ENCODE data around the gene FAM234B. TPM values are rescaled to one million over a fixed set of nuclear protein-coding genes. Genes with fewer than 3 reads are reported as not detected.

Gene FAM234B
- total and polyA plus RNA-seq, 2 donors (not counting 1 experiment from before 2014, with no cell fraction given): 2.6 to 8.2 TPM

DNA sequence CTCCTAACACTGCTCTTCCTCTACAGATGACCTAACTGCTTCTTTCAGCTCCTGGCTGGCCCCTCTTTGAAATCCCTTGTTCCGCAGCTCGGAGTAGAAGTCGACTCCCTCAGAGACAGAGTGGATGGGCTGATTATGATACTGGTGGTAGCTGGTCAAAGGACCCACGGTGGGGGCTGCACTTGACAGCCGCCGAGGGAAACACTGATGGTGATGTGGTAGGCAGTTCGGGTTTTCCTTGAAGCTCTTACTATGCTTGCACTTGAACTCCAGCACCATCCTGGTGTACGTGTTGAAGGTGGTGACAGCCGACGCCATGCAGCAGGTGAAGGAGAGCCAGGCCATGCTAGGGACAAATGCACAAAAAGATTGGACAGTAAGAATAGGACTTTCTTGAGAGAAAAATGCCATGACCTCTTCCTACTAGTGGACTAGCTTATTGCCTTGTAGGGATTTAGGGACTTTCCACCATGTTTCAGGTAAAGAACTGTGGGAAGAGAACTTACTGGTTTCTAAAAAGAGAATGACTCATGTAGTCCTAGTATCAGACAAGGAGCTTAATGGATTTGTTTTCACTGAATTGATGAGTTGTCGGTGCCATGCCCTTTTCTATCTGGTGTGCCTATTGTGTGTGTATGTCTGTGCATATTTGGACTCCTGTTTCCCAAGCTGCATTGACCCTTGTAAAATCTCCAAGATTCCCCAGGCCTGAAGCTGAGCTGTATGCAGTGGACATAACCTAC lies 40.9 kb downstream of the FAM234B start:
- ATAC-seq (ENCODE audit: low read depth): no peak
- intact Hi-C loops (cut with micrococcal nuclease): no loop called here
- TF ChIP-seq EZH2 (IDR thresholded peaks at IDR 0.05; ENCODE audit: borderline replicate concordance, insufficient read depth, low read depth, low read length, poor library complexity, severe bottlenecking) (no peak), CTCF (IDR thresholded peaks at IDR 0.05) (no peak)
- no peak overlapping the region for H2AFZ ChIP-seq (ENCODE audit: insufficient read depth, low read depth, low read length, poor library complexity, severe bottlenecking)
- no peak overlapping the region for H3K4me2 ChIP-seq (replicated peaks; ENCODE audit: low read depth, low read length, poor library complexity, severe bottlenecking)
- Mint-ChIP-seq H3K27ac (no peak overlapping the region), H3K4me3 (no peak overlapping the region), H3K27me3 (no peaks in the 10 kb centered on the region), H3K9me3 (ENCODE audit: insufficient read depth) (no peaks in the 10 kb centered on the region), H3K4me1 (peaks cover 7% of the 10 kb centered on the region)
- H3K27me3 ChIP-seq (replicated peaks in 1 of 4; ENCODE audit: control extremely low read depth in 1 of 4, control insufficient read depth in 3 of 4, insufficient read depth in 4 of 4, low read length in 3 of 4): no peaks in the 10 kb centered on the region
- WGBS (ENCODE audit: insufficient coverage): 100% methylated on average over 9 of the region's 11 CpGs
- H4K20me1 ChIP-seq (ENCODE audit: control insufficient read depth, insufficient read depth, low read length, poor library complexity, severe bottlenecking): no peaks in the 10 kb centered on the region
- POLR2A ChIA-PET: no interaction called here
- H3K4me3 ChIP-seq (ENCODE audit: control extremely low read depth in 1 of 5, extremely low read depth in 1 of 5, insufficient read depth in 1 of 5, low read depth in 2 of 5, low read length in 4 of 5): no peak overlapping the region
- CTCF ChIA-PET: no interaction called here
- H3K36me3 ChIP-seq (replicated peaks in 1 of 2; ENCODE audit: control extremely low read depth in 1 of 2, control insufficient read depth in 1 of 2, extremely low read depth in 1 of 2, insufficient read depth in 2 of 2, low read length in 1 of 2): peaks cover 0 to 1% of the 10 kb centered on the region in 2 experiments
- no peak overlapping the region for H3K27ac ChIP-seq (ENCODE audit: low read length in 2 of 2)
- no peak overlapping the region for H3K9ac ChIP-seq (ENCODE audit: low read length)
- no peaks in the 10 kb centered on the region for H3K79me2 ChIP-seq (ENCODE audit: control insufficient read depth, insufficient read depth, low read length)
- H3K4me1 ChIP-seq (ENCODE audit: control insufficient read depth in 2 of 2, insufficient read depth in 2 of 2, low read length in 2 of 2): peaks cover 4 to 9% of the 10 kb centered on the region in 2 donors
- H3K9me3 ChIP-seq (ENCODE audit: control extremely low read depth in 1 of 3, control insufficient read depth in 2 of 3, insufficient read depth in 1 of 3, low read length in 2 of 3): no peaks in the 10 kb centered on the region
- DNase-seq: no peak

GRCh38 chr12:13085968-13086686 lies 41.9 kb downstream of the FAM234B start:
- Mint-ChIP-seq H3K27me3 (no peaks in the 10 kb centered on the region), H3K4me3 (no peak overlapping the region), H3K27ac (no peak overlapping the region), H3K9me3 (ENCODE audit: insufficient read depth) (no peaks in the 10 kb centered on the region), H3K4me1 (peaks cover 12% of the 10 kb centered on the region)
- whole genome bisulfite sequencing (ENCODE audit: insufficient coverage): 85% methylated on average over 6 of the region's 7 CpGs
- H3K79me2 ChIP-seq (ENCODE audit: control insufficient read depth, insufficient read depth, low read length): no peaks in the 10 kb centered on the region
- H3K4me1 ChIP-seq (ENCODE audit: control insufficient read depth in 2 of 2, insufficient read depth in 2 of 2, low read length in 2 of 2): peaks cover 8 to 14% of the 10 kb centered on the region in 2 donors
- H3K9ac ChIP-seq (ENCODE audit: low read length): no peak overlapping the region
- no peaks in the 10 kb centered on the region for H3K27me3 ChIP-seq (replicated peaks in 1 of 4; ENCODE audit: control extremely low read depth in 1 of 4, control insufficient read depth in 3 of 4, insufficient read depth in 4 of 4, low read length in 3 of 4)
- no peaks in the 10 kb centered on the region for H3K9me3 ChIP-seq (ENCODE audit: control extremely low read depth in 1 of 3, control insufficient read depth in 2 of 3, insufficient read depth in 1 of 3, low read length in 2 of 3)
- intact Hi-C loops (cut with micrococcal nuclease): no loop called here
- no peak overlapping the region for H2AFZ ChIP-seq (ENCODE audit: insufficient read depth, low read depth, low read length, poor library complexity, severe bottlenecking)
- H4K20me1 ChIP-seq (ENCODE audit: control insufficient read depth, insufficient read depth, low read length, poor library complexity, severe bottlenecking): no peaks in the 10 kb centered on the region
- H3K4me2 ChIP-seq (replicated peaks; ENCODE audit: low read depth, low read length, poor library complexity, severe bottlenecking): no peak overlapping the region
- POLR2A ChIA-PET: no interaction called here
- ATAC-seq (ENCODE audit: low read depth) (no peak), DNase-seq (no peak)
- H3K4me3 ChIP-seq (ENCODE audit: control extremely low read depth in 1 of 5, extremely low read depth in 1 of 5, insufficient read depth in 1 of 5, low read depth in 2 of 5, low read length in 4 of 5): no peak overlapping the region
- TF ChIP-seq EZH2 (IDR thresholded peaks at IDR 0.05; ENCODE audit: borderline replicate concordance, insufficient read depth, low read depth, low read length, poor library complexity, severe bottlenecking) (no peak), CTCF (IDR thresholded peaks at IDR 0.05) (no peak)
- no peaks in the 10 kb centered on the region for H3K36me3 ChIP-seq (replicated peaks in 1 of 2; ENCODE audit: control extremely low read depth in 1 of 2, control insufficient read depth in 1 of 2, extremely low read depth in 1 of 2, insufficient read depth in 2 of 2, low read length in 1 of 2)
- no peak overlapping the region for H3K27ac ChIP-seq (ENCODE audit: low read length in 2 of 2)
- CTCF ChIA-PET: no interaction called here
